Measurements from ENCODE around the gene SEMA6D.

SEMA6D gene

GRCh38 chr15:47792231-47792630 lies 74.9 kb downstream of the SEMA6D start:
- no peak for DNase-seq

GRCh38 chr15:47794252-47794914 lies 77.1 kb downstream of the SEMA6D start:
- DNase-seq: no peak

GRCh38 chr15:47795864-47796263 lies 78.6 kb downstream of the SEMA6D start:
- no peak for DNase-seq

GRCh38 chr15:47796339-47796738 lies 79.0 kb downstream of the SEMA6D start:
- no peak for DNase-seq

GRCh38 chr15:47796830-47797229 lies 79.5 kb downstream of the SEMA6D start:
- DNase-seq: no peak

- DNase-seq: no peak
Observed at GRCh38 chr15:47801522-47801921, 84.2 kb downstream of the SEMA6D start.

GRCh38 chr15:47802216-47802615 lies 84.9 kb downstream of the SEMA6D start:
- DNase-seq: no peak

- DNase-seq: no peak
Observed at GRCh38 chr15:47803767-47804166, 86.5 kb downstream of the SEMA6D start.

- DNase-seq: no peak
Observed at GRCh38 chr15:47804733-47805132, 87.4 kb downstream of the SEMA6D start.

- no peak for DNase-seq
Observed at GRCh38 chr15:47806008-47806407, 88.7 kb downstream of the SEMA6D start.

- no peak for DNase-seq
Observed at GRCh38 chr15:47811172-47811571, 93.9 kb downstream of the SEMA6D start.

GRCh38 chr15:47812470-47812999 lies 95.2 kb downstream of the SEMA6D start:
- no peak for DNase-seq

- DNase-seq: no peak
Observed at GRCh38 chr15:47813748-47814384, 96.6 kb downstream of the SEMA6D start.

- no peak for DNase-seq
Observed at GRCh38 chr15:47814620-47815019, 97.3 kb downstream of the SEMA6D start.

- no peak for DNase-seq
Observed at GRCh38 chr15:47817969-47818548, 100.8 kb downstream of the SEMA6D start.

GRCh38 chr15:47819158-47819557 lies 101.9 kb downstream of the SEMA6D start:
- DNase-seq: no peak

GRCh38 chr15:47820057-47820746 lies 102.9 kb downstream of the SEMA6D start:
- no peak for DNase-seq

- DNase-seq: no peak
Observed at GRCh38 chr15:47820747-47821319, 103.5 kb downstream of the SEMA6D start.

- DNase-seq: no peak
Observed at GRCh38 chr15:47822048-47822447, 104.7 kb downstream of the SEMA6D start.

Data from AML-193 (cell line).